ENCODE data around the gene UBE2M. TPM values are rescaled to one million over a fixed set of nuclear protein-coding genes. Genes with fewer than 3 reads are reported as not detected.

The UBE2M gene
- total and polyA plus RNA-seq, 2 experiments from 2014 or later: 27.6 to 64.5 TPM

GRCh38 chr19:58551577-58552471 lies 6.6 kb downstream of the UBE2M start:
- ATAC-seq (no peak), DNase-seq (ENCODE audit: low spot score) (no peak)
- Mint-ChIP-seq H3K4me3 (peak overlapping the region; percentile 18; the same call in 1 of the 3 replicates), H3K27ac (no peak overlapping the region), H3K4me1 (peaks cover 34% of the 10 kb centered on the region), H3K36me3 (ENCODE audit: low read depth) (peaks cover 90% of the 10 kb centered on the region), H3K9me3 (peaks cover 8% of the 10 kb centered on the region; the same call in 2 of the 3 replicates), H3K27me3 (ENCODE audit: insufficient read depth, low read depth, poor library complexity) (peaks cover 32% of the 10 kb centered on the region)
- Histone ChIP-seq H3F3A (replicated peaks; ENCODE audit: low read depth) (peaks cover 89% of the 10 kb centered on the region), H3K4me1 (ENCODE audit: insufficient read depth) (peaks cover 16% of the 10 kb centered on the region), H3K9me2 (ENCODE audit: insufficient read depth) (no peaks in the 10 kb centered on the region), H3K27ac (ENCODE audit: low read depth) (no peak overlapping the region), H4K20me1 (replicated peaks; ENCODE audit: insufficient read depth) (peaks cover 24% of the 10 kb centered on the region), H3K4me2 (no peak overlapping the region), H3K79me2 (replicated peaks; ENCODE audit: insufficient read depth) (peaks cover 22% of the 10 kb centered on the region), H3K27me3 (ENCODE audit: insufficient read depth) (no peaks in the 10 kb centered on the region), H3K4me3 (no peak overlapping the region), H2AFZ (no peak overlapping the region), H3K36me3 (ENCODE audit: insufficient read depth) (peaks cover 47% of the 10 kb centered on the region)
- TF ChIP-seq POLR2AphosphoS5 (IDR thresholded peaks at IDR 0.05; ENCODE audit: low read depth): peak; percentile 48
- TF ChIP-seq CREB1 (CRISPR knock-in tag; IDR thresholded peaks at IDR 0.05; ENCODE audit: low read depth): no peak

- no peak overlapping the region; the same call in 2 of the 3 replicates for H3K4me3 Mint-ChIP-seq
- peaks cover 35% of the 10 kb centered on the region for H3K4me1 Mint-ChIP-seq
- peaks cover 51% of the 10 kb centered on the region for H3K36me3 ChIP-seq (ENCODE audit: insufficient read depth)
- peaks cover 90% of the 10 kb centered on the region for H3K36me3 Mint-ChIP-seq (ENCODE audit: low read depth)
- no peak overlapping the region for H2AFZ ChIP-seq
- no peaks in the 10 kb centered on the region for H3K27me3 ChIP-seq (ENCODE audit: insufficient read depth)
- no peak overlapping the region for H3K4me2 ChIP-seq
- H3K27me3 Mint-ChIP-seq (ENCODE audit: insufficient read depth, low read depth, poor library complexity): peaks cover 32% of the 10 kb centered on the region
- H3K27ac ChIP-seq (ENCODE audit: low read depth): no peak overlapping the region
- peaks cover 23% of the 10 kb centered on the region for H3K79me2 ChIP-seq (replicated peaks; ENCODE audit: insufficient read depth)
- peaks cover 20% of the 10 kb centered on the region for H3K4me1 ChIP-seq (ENCODE audit: insufficient read depth)
- peaks cover 32% of the 10 kb centered on the region for H4K20me1 ChIP-seq (replicated peaks; ENCODE audit: insufficient read depth)
- ATAC-seq (no peak), DNase-seq (ENCODE audit: low spot score) (no peak)
- H3K4me3 ChIP-seq: no peak overlapping the region
- no peak overlapping the region for H3K27ac Mint-ChIP-seq
- H3K9me3 Mint-ChIP-seq: peaks cover 8% of the 10 kb centered on the region; the same call in 2 of the 3 replicates
- no peaks in the 10 kb centered on the region for H3K9me2 ChIP-seq (ENCODE audit: insufficient read depth)
- peaks cover 88% of the 10 kb centered on the region for H3F3A ChIP-seq (replicated peaks; ENCODE audit: low read depth)
- TF ChIP-seq, protein P1, sequence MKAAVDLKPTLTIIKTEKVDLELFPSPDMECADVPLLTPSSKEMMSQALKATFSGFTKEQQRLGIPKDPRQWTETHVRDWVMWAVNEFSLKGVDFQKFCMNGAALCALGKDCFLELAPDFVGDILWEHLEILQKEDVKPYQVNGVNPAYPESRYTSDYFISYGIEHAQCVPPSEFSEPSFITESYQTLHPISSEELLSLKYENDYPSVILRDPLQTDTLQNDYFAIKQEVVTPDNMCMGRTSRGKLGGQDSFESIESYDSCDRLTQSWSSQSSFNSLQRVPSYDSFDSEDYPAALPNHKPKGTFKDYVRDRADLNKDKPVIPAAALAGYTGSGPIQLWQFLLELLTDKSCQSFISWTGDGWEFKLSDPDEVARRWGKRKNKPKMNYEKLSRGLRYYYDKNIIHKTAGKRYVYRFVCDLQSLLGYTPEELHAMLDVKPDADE (IDR thresholded peaks at IDR 0.05): no peak
- TF ChIP-seq, protein P2, sequence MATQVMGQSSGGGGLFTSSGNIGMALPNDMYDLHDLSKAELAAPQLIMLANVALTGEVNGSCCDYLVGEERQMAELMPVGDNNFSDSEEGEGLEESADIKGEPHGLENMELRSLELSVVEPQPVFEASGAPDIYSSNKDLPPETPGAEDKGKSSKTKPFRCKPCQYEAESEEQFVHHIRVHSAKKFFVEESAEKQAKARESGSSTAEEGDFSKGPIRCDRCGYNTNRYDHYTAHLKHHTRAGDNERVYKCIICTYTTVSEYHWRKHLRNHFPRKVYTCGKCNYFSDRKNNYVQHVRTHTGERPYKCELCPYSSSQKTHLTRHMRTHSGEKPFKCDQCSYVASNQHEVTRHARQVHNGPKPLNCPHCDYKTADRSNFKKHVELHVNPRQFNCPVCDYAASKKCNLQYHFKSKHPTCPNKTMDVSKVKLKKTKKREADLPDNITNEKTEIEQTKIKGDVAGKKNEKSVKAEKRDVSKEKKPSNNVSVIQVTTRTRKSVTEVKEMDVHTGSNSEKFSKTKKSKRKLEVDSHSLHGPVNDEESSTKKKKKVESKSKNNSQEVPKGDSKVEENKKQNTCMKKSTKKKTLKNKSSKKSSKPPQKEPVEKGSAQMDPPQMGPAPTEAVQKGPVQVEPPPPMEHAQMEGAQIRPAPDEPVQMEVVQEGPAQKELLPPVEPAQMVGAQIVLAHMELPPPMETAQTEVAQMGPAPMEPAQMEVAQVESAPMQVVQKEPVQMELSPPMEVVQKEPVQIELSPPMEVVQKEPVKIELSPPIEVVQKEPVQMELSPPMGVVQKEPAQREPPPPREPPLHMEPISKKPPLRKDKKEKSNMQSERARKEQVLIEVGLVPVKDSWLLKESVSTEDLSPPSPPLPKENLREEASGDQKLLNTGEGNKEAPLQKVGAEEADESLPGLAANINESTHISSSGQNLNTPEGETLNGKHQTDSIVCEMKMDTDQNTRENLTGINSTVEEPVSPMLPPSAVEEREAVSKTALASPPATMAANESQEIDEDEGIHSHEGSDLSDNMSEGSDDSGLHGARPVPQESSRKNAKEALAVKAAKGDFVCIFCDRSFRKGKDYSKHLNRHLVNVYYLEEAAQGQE (IDR thresholded peaks at IDR 0.05; ENCODE audit: unreplicated experiment): no peak
- TF ChIP-seq CREB1 (CRISPR knock-in tag; IDR thresholded peaks at IDR 0.05; ENCODE audit: low read depth) (no peak), POLR2AphosphoS5 (IDR thresholded peaks at IDR 0.05; ENCODE audit: low read depth) (no peak), CTCF (conservative IDR thresholded peaks at IDR 0.05; ENCODE audit: low read depth in 2 of 2) (no peak), EZH2phosphoT487 (IDR thresholded peaks at IDR 0.05; ENCODE audit: unreplicated experiment) (no peak), STAT1 (IDR thresholded peaks at IDR 0.05; ENCODE audit: unreplicated experiment) (no peak), JUNB (IDR thresholded peaks at IDR 0.05; ENCODE audit: unreplicated experiment) (no peak), NANOG (IDR thresholded peaks at IDR 0.05; ENCODE audit: borderline replicate concordance) (no peak)
Measured at GRCh38 chr19:58551123-58551497, 7.3 kb downstream of the UBE2M start.

All from GM23338 (cell line).